GM12874 (cell line): ENCODE measurements around the gene SEC63.

Experiments
- TF ChIP-seq, protein P1 (sequence below): IDR thresholded peaks from 2 replicates; pipeline ENCODE4 v1.5.1; 2011; ENCODE audit warnings: low read depth, mild to moderate bottlenecking, control low read depth, low read length, moderate library complexity; ENCODE audit not compliant: insufficient read depth

The SEC63 gene

DNA sequence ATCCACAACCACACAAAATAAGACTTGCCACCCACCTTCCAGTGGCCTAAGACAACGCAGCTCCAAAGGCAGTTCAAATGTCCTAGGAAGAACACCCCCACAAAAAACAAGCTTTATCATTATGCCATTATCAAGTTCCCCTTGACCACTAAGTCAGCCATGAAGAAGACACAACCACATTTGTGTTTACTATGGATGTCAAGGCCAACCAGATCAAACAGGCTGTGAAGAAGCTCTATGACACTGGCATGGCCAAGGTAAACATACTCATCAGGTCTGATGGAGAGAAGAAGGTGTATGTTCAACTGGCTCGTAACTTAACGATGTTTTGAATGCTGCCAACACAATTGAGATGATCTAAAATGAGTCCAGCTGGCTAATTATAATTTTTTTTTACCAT, 26.1 kb downstream of the SEC63 start:
- TF ChIP-seq, protein P1, sequence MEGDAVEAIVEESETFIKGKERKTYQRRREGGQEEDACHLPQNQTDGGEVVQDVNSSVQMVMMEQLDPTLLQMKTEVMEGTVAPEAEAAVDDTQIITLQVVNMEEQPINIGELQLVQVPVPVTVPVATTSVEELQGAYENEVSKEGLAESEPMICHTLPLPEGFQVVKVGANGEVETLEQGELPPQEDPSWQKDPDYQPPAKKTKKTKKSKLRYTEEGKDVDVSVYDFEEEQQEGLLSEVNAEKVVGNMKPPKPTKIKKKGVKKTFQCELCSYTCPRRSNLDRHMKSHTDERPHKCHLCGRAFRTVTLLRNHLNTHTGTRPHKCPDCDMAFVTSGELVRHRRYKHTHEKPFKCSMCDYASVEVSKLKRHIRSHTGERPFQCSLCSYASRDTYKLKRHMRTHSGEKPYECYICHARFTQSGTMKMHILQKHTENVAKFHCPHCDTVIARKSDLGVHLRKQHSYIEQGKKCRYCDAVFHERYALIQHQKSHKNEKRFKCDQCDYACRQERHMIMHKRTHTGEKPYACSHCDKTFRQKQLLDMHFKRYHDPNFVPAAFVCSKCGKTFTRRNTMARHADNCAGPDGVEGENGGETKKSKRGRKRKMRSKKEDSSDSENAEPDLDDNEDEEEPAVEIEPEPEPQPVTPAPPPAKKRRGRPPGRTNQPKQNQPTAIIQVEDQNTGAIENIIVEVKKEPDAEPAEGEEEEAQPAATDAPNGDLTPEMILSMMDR: no peak

DNA sequence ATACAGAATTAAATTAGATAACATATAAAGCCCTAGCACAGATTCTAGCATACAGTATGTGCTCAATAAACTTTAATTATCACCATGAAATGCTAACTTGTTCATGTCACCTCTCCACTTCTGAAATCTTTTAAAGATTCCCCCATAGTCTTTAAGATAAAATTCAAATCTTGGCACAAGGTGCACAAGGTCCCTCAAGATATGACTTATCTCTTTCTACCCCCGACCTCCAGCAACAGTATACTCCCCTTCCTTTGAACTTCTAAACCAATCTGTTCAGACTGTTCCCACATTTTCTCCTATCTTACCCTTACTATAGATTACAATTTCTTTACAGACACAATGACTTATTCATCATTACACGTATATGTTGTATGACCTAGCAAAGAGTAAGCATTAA, 29.0 kb downstream of the SEC63 start:
- TF ChIP-seq, protein P1: no peak

DNA sequence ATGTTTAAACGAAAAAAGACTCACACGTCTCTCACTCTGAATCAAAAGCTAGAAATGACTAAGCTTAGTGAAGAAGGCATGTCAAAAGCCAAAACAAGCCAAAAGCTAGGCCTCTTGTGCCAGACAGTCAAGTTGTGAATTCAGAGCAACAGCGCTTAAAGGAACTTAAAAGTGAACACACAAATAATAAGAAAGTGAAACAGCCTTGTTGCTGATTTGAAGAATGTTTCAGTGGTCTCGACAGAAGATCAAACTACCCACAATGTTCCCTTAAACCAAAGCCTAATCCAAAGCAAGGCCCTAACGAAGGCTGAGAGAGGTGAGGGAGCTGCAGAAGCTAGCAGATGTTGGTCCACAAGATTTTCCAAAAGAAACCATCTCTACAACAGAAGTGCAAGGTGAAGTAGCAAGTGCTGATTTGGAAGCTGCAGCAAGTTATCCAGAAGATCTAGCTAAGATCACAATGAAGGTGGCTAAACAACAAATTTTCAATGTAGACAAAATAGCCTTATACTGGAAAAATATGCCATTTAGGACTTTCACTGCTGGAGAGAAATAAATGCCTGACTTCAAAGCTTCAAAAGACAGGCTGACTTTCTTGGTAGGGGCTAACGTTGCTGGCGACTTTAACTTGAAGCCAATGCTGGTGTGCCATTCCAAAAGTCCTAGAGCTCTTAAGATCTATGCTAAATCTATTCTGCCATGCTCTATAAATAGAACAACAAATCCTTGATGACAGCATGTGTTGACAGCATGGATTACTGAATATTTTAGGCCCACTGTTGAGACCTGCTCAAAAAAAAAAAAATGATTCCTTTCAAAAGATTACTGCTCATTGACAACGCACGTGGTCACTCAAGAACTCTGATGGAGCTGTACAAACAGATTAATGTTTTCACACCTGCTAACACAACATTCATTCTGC, 40.3 kb downstream of the SEC63 start:
- TF ChIP-seq, protein P1: no peak

DNA sequence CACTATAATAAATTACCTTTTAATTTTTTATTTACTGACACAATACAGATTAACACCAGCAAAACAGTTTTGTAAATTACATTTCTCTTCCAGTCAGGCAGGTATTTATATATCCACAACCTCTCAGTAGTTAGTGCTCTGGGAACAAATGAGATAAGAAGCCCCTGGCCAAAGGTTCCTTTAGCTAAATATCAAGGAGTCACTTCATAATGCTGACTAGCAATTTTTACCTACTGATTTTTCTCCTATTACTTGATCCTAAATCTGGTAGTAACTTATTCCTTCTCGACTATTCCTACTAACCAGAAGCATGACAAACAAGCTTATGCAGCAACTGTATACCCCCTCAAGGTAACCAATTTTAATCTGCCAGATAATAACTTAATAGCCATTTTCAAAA, 46.3 kb downstream of the SEC63 start:
- TF ChIP-seq, protein P1: no peak

DNA sequence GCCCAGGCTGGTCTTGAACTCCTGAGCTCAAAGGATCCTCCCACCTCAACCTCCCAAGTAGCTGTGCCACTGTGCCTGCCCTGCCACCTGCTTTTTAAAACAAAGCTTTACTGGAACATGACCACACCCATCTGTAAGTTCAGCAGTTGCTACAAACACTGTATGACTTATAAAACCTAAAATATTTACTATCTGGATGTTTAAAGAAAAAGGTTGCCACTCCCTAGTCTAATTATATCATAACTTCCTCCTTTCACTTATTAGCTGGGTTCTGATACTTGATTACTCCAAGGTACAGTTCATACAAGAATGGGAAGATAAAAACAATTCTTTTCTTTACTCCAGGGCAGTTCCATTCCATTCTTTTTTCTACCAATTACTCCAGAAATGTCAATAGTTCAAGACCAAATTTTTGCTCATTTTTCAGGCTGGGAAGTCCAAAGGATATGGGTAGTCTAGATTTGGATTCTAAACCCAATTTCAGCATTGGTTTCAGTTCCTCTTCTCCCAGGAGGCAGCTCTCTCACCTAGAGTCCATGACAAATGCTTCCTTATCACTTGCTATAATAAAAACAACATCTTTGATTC, 63.1 kb downstream of the SEC63 start:
- TF ChIP-seq, protein P1: no peak

DNA sequence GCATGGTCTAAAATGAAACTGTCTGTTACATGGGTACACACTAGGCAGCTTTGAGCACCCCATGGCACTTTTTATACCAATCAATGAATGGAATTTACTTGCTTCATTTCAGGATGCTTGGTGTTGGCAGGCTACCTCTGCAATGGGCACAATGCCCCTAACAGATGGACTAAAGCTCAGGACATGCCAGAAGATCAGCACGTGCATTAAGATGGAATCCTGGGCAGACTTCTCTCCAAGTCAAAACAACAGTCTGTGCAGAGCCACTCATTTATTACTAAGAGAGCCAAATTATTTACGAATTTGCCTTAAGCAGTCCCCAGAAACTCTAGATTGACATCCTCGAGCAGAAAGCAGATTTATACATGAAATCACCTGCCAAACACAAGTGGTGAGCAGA, 78.1 kb downstream of the SEC63 start:
- TF ChIP-seq, protein P1: no peak

DNA sequence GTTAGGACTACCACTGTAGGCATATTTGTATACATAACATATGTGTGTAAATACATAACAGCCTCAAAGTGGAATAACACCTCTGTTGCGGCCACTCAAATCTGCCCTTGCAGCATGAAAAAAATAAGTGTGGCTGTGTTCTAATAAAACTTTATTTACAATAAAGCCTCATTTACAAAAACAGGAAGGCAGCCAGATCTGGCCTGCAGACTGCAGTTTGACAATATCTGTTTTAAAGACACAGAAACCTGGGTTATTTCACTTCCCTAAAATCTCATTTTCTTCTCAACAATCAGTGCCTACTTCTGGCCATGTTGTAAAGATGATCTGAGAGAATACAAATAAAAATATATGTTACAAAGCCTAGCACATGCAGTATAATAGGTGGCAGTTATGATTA, 80.0 kb downstream of the SEC63 start:
- TF ChIP-seq, protein P1: no peak
